SKM-1 (cell line): ENCODE measurements around the gene RFWD3.

Experiments used
- DNase-seq: peaks from one replicate; lab custom pipeline; 2025; ENCODE audit not compliant: unreplicated experiment; lab: John Stamatoyannopoulos, UW

RFWD3 gene

GRCh38 chr16:74623214-74623838 is 43.4 kb downstream of the RFWD3 start:
- DNase-seq: peak; percentile 20

GRCh38 chr16:74622005-74622404 is 44.7 kb downstream of the RFWD3 start:
- DNase-seq: no peak

- no peak for DNase-seq
Measured at GRCh38 chr16:74617206-74617788, 49.4 kb downstream of the RFWD3 start.

- DNase-seq: no peak
Measured at GRCh38 chr16:74611721-74612120, 55.0 kb downstream of the RFWD3 start.

GRCh38 chr16:74608944-74609343 is 57.7 kb downstream of the RFWD3 start:
- no peak for DNase-seq

- DNase-seq: no peak
Measured at GRCh38 chr16:74608381-74608780, 58.3 kb downstream of the RFWD3 start.

- DNase-seq: no peak
Measured at GRCh38 chr16:74607962-74608356, 58.7 kb downstream of the RFWD3 start.

- no peak for DNase-seq
Measured at GRCh38 chr16:74607310-74607961, 59.2 kb downstream of the RFWD3 start.

GRCh38 chr16:74606521-74607309 is 60.0 kb downstream of the RFWD3 start, which contains the start of gene GLG1:
GLG1 (minus strand) TSS chr16:74607114; CDS start chr16:74607094, 20 bp downstream.
- DNase-seq: peak; percentile 71

GRCh38 chr16:74605746-74606520 is 60.7 kb downstream of the RFWD3 start:
- DNase-seq: no peak

GRCh38 chr16:74605332-74605731 is 61.3 kb downstream of the RFWD3 start:
- no peak for DNase-seq

- no peak for DNase-seq
Measured at GRCh38 chr16:74603848-74604247, 62.8 kb downstream of the RFWD3 start.

GRCh38 chr16:74601126-74601871 is 65.4 kb downstream of the RFWD3 start:
- no peak for DNase-seq

- no peak for DNase-seq
Measured at GRCh38 chr16:74596586-74596985, 70.1 kb downstream of the RFWD3 start.

GRCh38 chr16:74592847-74593246 is 73.8 kb downstream of the RFWD3 start:
- DNase-seq: no peak

GRCh38 chr16:74591876-74592650 is 74.6 kb downstream of the RFWD3 start:
- no peak for DNase-seq

- DNase-seq: no peak
Measured at GRCh38 chr16:74586948-74587347, 79.7 kb downstream of the RFWD3 start.

- no peak for DNase-seq
Measured at GRCh38 chr16:74585846-74586443, 80.7 kb downstream of the RFWD3 start.
